HG03108 (cell line): ENCODE measurements around the gene PTPN14.
"Not testable (repeated sequence)": the region's sequence is repeated elsewhere in the genome, so short reads cannot be mapped to it uniquely, and the experiment has no call there.

Source experiments
- ATAC-seq: cut with Tn5 transposase; IDR thresholded peaks from one replicate; pipeline ENCODE4 v1.9.1; 2021; ENCODE audit warnings: moderate library complexity; ENCODE audit not compliant: unreplicated experiment

PTPN14 gene

DNA sequence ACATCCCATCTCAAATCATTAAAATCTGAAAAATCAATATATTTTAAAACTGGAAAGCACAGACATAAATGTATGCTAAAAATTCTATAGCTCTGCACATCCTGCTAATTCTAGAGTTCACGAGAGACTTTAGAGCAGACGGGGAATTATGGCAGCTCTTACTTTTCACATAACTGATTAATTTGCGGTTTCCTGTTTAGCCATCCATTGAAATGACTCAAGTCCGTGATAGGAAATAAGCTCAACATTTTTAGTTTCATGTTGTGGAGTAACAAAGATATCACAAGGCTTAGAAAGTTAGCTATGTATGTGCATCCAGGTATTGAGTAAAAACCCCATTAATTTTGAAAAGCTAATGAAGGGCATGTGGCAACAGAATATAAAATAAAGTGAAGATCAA is 147.2 kb downstream of the PTPN14 start:
- ATAC-seq = peak; percentile 87

DNA sequence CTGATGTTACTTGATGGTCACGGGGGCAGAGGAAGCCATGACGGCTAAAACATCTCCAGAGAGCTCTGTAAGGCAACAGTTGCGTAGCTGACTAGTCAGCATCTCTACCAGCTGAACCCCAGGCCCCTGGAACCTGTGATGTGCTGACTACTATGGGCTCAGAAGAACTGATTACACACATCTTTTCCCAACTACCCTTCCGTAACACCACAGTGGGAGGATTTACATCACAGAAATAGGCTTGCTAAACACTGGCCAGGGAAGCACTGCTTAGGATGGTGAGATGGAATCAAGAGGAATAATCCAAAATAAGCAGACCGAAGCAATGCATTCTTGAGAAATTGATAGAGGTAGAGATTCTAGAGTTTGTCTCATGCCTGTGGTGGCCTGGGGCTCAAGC is 148.0 kb downstream of the PTPN14 start:
- ATAC-seq = no peak

DNA sequence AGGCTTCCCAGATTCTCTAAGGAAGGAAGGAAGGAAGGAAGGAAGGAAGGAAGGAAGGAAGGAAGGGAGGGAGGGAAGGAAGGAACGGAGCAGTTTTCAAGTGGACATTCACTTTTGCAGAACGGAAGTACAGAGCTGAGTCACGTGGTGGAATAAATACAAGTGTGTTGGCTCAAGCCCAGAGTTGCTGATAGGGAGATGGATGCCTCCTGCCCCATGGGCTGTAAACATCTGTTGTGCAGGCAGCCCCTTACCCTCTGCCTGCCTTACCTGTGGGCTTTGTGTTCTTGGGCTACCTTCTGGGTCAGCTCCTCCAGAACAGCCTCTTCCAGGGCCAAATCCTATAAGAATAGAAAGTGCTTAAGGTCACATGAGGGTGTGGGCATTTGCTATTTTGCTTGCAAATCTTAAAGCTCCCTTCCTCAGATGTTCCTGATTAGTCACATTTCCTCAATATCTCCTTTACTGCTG is 148.8 kb downstream of the PTPN14 start:
- ATAC-seq = no peak

DNA sequence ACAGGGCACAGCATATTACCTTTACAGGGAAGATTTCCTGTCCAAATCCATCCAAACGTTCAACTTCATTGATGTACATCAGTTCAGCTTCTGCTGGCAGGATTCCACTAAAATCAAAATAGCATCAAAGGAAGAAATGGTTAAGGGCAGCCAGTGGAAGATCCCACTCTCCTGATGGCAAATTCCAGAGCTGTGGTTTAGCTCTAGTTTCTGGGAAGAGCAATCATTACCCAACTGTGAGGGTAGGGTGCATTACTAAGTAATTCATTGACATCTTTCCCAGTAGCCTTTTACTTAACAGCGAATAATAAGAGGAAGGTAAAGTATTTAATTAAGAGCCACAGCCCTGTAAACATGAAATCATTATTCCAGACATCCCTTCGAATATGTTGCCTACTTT is 149.7 kb downstream of the PTPN14 start:
- no peak for ATAC-seq

DNA sequence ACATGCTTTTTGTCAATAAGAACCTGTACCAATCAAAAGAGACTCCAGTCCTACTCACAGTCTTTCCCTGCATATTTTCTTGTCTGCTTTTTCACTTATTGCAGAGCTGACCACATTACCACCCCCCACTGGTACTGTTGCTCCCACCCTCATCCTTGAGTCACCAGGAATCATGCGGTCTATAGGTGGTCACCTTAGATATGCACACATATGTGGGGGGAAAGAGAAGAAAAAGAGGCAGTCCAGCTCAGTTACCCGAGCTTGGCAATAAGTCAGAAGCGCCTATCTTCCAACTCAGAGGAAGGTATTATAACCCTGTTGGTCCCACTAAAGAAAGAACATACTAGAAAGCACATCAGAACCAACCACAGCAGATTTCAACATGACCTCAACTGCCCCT is 151.3 kb downstream of the PTPN14 start:
- ATAC-seq = no peak

DNA sequence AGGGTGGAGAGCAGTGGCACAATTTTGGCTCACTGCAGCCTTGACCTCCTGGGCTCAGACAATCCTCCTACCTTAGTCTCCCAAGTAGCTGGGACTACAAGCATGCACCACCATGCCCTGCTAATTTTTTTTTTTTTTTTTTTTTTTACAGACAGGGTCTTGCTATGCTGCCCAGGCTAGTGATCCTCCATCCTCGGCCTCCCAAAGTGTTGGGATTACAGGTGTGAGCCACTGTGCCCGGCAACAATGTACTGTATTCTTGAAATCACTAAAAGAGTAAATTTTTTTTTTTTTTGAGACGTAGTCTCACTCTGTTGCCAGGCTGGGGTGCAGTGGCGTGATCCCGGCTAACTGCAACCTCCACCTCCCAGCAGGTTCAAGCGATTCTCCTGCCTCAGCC is 152.9 kb downstream of the PTPN14 start:
- no peak for ATAC-seq

DNA sequence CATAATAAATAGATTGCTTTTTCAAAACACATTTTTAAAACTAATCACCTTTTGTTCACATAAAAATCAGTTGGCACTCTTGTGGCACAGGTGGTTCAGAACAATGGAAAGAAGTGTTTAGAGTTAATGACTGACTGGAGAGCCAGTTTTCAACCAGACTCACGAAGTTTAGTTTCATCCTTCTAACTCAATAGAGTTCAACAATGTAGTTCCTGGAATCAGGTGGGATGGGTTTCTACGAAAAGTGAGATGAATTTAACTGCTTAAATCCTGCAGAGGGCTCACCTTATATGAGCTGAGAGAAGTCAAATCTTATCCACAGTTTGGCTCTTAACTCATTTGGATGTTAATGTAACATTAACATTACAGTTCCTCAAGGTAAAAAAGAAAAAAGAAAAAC is 153.9 kb downstream of the PTPN14 start:
- no peak for ATAC-seq

DNA sequence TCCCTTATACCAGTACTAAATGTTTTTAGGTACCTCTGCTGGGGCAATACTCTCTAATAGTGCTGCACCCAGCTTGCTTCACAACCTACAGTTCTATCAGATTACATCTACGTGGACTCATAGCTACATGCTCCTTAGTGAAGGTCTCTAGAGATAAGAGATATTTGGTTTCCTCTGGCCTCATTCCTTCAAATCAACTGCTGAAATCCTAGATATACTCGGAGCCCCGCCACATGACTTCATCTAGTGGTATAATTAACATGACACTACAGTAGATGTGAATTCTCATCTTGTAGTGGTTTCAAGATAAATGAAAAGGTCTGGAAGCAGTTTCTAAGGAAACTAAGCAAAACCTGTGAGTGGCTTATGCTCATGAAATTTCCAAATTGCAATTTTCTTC is 155.1 kb downstream of the PTPN14 start:
- ATAC-seq = no peak

DNA sequence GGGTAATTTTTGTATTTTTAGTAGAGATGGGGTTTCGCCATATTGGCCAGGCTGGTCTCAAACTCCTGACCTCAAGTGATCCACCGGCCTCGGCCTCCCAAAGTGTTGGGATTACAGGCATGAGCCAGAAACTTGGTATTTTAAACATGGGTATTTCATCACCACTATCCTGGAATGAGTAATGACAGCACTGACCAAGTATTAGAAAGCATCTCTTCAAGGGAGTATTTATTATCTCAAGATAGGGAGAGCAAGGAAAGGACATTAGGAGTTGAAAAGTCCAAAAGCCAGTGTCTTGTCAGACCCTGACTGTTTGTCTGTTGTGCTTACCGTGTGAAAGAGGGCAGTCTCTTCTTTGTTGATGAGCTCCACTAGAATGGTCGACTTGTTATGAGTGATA is 156.8 kb downstream of the PTPN14 start:
- ATAC-seq = not testable (repeated sequence)

DNA sequence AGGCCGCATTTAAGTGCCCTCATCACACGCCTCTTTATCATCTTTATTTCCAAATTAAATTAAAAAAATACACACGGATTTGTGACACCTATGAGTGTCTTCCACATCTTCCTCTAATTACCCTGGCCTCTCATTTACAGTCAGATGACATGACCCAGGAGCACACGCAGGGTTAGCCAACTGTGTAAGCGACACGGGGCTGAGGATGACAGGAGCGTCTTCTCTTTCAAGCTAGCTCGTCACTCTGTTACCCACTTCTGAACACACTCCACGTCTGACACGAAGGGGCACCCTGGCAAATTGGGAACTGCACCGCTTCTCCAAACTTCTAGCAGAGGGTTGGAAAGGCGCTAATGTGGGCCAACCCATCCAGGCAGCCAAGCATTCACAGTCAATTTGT is 158.3 kb downstream of the PTPN14 start:
- no peak for ATAC-seq

DNA sequence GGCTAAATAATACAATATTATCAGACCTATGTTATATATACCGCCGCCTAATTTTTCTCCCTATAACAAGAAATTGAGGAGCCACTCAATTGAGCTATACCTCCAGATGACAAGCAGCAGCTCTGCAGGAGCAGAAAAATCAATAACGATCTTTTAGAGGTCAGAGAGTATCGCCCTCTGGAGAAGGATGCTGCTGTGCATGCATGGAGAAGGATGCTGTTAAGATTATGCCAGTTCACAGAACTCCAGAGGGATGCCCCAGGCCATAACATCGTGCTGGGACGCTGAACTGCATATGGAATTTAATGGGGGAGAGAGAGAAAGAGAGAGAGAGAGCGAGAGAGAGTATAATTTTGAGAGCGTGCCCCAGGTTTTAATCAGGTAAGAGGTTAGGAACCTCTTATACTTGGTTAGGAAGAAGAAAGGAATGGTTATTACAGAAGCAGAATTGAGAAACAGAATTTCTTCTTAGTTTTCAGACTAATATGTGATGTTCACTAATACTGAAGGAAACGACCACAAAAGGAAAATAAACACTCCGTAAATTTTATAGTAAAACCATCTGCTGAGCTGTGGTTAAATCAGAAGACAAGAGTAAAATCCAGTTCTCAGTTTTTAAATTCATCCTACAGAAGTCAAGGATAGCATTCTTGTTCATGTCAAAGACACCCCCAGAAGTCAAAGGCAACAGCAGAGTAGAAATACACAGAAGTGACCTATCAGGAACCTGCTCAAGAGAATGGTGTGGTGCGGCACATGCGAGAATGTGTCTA is 159.3 kb downstream of the PTPN14 start:
- no peak for ATAC-seq

DNA sequence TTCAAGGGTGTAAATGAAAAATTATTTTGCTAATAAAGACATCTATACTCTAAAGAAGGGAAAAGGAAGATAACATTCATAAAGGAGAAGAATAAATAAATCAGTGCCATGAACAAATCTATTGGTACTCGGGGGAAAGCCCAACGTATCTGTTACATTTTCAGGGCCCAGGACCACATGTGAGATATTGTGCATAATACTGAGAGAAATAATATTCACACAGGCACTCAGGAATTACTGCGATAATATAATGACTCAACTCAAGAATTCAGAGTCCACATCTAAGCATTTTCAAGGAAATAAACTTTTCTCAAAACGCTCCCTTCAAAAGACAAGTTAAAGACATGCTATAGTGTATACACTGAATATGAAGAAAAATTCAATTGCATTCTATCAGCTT is 161.7 kb downstream of the PTPN14 start:
- ATAC-seq = no peak

DNA sequence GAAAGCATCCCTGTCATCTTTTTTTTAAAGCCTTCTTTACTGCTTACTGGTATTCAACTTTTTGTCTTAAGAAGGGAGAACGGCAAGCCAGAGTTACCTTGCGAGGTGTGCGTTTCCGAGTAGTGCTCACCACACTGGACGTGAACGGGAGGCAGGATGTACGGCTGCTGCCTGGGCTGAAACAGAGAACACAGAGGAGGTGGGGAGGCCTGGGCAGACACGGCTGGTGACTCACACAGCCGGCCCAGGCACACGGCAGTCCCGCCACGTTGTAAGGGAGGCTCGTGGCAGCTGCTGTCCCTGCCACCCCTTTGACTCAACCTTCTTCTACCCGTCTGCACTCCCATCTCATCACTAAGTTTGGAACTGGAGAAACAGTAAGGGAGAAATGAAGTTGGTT is 164.7 kb downstream of the PTPN14 start:
- no peak for ATAC-seq

DNA sequence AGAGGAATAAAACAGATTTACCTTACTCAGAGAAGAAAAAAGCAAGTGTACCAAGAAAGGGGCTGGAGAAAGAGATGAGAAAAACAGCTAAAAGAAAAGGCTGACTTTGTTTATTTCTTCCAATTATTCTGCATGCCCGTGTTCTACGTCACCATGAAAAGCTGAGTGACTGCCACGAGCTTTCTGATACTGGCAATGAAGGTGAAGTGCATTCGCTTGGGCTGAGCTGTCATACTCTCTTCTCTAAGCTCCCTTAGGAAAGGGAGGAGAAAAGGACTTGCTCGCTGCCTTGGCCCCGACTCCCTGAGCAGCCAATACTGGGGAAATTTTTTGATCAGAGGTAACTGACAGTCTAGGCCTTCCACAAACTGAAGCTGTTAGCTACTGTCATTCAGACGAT is 165.1 kb downstream of the PTPN14 start:
- no peak for ATAC-seq

DNA sequence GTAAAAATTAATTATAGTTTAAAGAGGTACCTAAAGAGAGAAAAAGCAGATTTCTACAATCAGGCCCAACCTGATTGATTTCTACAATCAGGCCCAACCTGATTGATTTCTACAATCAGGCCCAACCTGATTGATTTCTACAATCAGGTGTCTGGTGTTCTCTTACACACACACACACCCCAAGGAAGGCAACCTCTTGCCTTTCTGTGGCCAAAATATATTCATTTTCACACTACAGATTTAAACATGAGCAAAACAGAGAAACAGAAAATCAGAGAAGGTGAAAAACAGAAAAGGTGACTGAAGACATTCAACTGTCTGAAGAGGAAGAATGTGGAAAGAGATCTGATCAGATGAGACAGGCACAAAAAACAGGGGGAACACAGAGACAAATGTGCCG is 166.0 kb downstream of the PTPN14 start:
- no peak for ATAC-seq

DNA sequence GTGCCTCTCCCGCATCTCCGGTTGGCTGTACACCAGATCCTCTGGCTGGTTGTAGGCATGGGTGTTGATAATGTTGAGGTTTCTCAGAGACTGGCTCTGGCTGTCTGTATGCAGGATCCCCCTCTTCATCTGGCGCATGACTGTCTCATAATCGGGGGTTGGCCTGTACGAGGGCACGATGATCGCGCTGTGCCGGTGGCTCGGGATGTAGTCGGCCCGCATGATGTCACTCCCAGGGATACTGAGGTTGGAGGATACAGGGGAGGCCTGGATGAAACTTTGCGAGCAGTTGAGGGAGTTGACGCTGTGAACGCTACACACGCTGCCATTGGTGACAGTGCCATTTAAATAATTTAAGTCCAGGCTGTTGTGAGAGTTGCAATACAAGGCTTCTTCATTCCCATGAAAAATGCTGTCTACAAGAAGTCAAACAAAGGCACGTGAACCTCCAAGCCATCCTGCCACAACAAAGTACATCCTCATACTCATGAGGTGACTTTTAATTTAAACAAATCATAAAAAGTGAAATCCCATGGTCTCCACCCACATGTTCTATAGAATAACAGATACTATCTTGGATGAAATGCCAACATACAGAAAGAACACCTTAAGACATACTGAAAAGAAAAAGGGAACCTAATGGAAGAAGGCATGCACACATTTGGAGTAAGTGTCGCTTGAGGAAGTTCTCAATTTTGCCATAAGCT is 166.9 kb downstream of the PTPN14 start:
- no peak for ATAC-seq

DNA sequence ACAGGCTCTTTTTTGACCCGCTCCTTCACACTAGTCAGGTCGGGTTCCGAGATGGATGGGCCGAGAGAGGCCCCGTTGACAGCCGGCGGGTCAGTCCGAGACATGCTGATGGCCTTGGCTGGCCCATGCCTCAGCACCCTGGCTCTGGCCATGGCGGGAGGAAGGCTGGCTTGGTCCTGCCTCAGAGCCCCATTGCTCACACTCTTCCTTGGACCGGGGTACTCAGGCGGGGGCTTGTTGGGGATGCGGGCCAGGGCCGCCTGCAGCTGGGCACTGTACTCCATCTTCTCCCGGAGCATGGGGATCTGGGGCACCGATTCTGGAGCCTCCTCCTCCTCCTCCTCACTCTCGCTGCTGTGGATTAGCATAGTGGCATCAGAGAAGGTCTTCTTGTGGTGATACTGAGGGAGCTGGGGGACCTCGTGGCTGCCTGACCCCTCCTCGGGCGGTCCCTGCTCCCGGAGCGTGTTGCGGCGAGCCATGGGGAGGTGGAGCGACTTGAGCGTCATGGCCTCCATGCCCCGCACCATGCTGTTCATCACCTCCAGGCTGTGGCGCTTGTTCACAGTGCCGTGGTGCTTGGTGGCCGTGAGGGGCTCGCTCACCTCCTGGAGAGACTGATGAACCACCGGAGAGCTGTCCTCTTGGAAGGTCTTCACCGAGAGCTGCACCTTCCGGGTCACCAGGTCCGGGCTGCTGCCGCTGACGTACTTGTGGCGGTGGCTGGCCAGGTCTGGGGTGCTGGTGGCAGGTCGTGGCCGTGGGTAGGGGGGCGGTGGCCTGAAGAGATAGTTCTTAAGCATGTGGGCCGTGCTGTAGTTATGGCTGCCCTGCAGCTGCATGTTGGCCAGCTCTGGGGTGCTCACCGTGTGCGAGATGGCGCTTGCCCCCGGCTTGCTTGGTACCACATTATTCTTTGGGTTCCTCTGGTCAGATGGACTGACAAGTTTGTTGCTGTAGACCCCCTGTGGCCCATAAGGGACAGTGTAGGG is 167.7 kb downstream of the PTPN14 start:
- ATAC-seq = no peak

DNA sequence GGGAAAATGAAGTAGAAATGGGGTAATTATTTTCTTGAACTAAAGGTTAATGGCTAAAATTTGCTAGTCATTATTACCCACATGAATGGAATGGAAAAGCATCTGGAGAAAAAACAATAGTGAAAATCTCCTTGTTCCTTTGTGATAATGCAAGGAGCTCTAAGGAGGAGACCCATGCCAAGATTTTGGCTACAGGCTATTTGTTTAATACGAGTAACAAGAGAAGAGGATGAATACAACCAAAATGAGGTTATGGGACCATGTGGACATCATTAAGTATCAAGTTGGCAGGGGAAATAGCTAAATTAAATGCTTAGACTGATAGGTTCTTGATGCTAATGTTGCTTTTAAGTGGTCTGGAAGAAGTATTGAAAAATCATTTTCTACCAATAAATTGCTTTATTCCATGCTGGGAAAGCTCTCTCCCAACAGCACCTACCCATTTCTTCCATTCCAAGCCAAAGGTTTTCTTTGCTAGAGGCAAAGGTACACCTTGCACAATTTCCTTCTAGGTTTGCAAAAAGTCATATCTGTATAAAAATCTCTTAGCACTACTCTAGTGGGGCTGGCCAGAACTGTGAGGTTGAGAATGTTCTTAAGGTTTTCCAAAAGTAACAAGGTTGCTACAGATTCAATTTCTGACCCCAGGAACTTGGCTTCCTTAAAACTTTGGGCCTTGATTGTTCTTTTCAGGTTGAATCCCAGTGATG is 170.3 kb downstream of the PTPN14 start:
- ATAC-seq = no peak

DNA sequence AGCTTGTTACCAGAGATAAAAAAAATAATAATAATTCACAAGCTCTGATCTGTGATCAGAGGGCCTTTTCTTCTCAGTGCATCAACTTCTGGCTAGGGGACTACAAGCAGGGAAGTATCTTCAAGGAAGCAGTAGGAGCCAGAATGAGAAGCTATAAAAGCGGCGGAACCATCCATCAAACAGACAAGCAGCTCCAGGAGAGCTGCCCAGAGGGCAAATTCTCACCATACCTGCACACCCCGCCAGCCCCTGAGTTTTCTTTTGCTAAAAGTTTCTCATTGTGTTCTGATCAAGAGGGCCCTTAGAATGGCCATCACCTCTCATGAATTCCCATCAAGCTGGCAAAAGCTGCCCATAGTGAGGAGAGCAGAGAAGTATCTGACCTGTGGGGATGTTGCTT is 171.0 kb downstream of the PTPN14 start:
- ATAC-seq = no peak

DNA sequence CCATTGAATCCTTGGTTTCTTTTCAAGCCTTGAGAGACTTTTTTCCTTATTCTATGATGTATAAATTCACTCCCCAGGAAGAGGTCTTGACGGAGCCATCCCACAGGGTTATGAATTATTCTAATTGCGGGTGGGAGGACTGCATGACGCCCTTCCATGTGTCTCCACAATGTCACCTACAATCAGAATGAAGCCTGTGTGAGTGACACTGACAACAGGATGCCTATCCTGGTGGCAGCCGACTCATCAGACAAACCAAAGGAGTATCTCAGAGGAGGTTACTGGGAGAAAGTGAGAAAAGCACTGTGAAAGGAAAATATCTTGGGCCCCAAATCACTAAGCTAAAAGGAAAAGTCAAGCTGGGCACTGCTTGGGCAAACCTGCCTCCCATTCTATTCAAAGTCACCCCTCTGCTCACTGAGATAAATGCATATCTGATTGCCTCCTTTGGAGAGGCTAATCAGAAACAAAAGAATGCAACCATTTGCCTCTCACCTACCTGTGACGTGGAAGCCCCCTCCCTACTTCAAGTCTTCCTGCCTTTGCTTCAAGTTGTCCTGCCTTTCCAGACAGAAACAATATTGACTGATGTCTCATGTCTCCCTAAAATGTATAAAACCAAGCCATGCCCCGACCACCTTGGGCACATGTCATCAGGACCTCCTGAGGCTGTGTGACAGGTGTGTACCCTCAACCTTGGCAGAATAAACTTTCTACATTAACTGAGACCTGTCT is 172.0 kb downstream of the PTPN14 start:
- no peak for ATAC-seq
